ENCODE results near the gene ARHGAP33.

Gene ARHGAP33

GRCh38 chr19:35751839-35752745 is 23.3 kb upstream of the ARHGAP33 start:
- no peaks in the 10 kb centered on the region for H3K9me3 ChIP-seq (ENCODE audit: control insufficient read depth, insufficient read depth, low read length)
- H3K9ac ChIP-seq (ENCODE audit: low read depth, low read length), result no peak overlapping the region
- H3K27ac ChIP-seq (ENCODE audit: low read depth, low read length), result no peak overlapping the region
- H3K4me1 ChIP-seq (ENCODE audit: control insufficient read depth, insufficient read depth, low read length), result peaks cover 7% of the 10 kb centered on the region; the same call in 1 of the 2 replicates
- H3K27me3 ChIP-seq (ENCODE audit: control insufficient read depth, insufficient read depth, low read length), result peaks cover 3% of the 10 kb centered on the region; the same call in 1 of the 2 replicates
- peaks cover 8% of the 10 kb centered on the region; the same call in 1 of the 2 replicates for H3K36me3 ChIP-seq (ENCODE audit: control insufficient read depth, insufficient read depth, low read length)
- no peak overlapping the region for H3K4me3 ChIP-seq (ENCODE audit: low read depth, low read length)

- Histone ChIP-seq H3K4me1 (ENCODE audit: control insufficient read depth, insufficient read depth, low read length) (peaks cover 9% of the 10 kb centered on the region; the same call in 1 of the 2 replicates), H3K4me3 (ENCODE audit: low read depth, low read length) (no peak overlapping the region), H3K27ac (ENCODE audit: low read depth, low read length) (no peak overlapping the region), H3K9ac (ENCODE audit: low read depth, low read length) (no peak overlapping the region), H3K9me3 (ENCODE audit: control insufficient read depth, insufficient read depth, low read length) (no peaks in the 10 kb centered on the region), H3K36me3 (ENCODE audit: control insufficient read depth, insufficient read depth, low read length) (peaks cover 8% of the 10 kb centered on the region; the same call in 1 of the 2 replicates), H3K27me3 (ENCODE audit: control insufficient read depth, insufficient read depth, low read length) (peaks cover 3% of the 10 kb centered on the region; the same call in 1 of the 2 replicates)
Measured at GRCh38 chr19:35752746-35753350, 22.5 kb upstream of the ARHGAP33 start.

- no peak overlapping the region for H3K4me3 ChIP-seq (ENCODE audit: low read depth, low read length)
- H3K36me3 ChIP-seq (ENCODE audit: control insufficient read depth, insufficient read depth, low read length), result peaks cover 8% of the 10 kb centered on the region; the same call in 1 of the 2 replicates
- H3K4me1 ChIP-seq (ENCODE audit: control insufficient read depth, insufficient read depth, low read length), result peaks cover 9% of the 10 kb centered on the region; the same call in 1 of the 2 replicates
- no peaks in the 10 kb centered on the region for H3K9me3 ChIP-seq (ENCODE audit: control insufficient read depth, insufficient read depth, low read length)
- peaks cover 3% of the 10 kb centered on the region; the same call in 1 of the 2 replicates for H3K27me3 ChIP-seq (ENCODE audit: control insufficient read depth, insufficient read depth, low read length)
- H3K9ac ChIP-seq (ENCODE audit: low read depth, low read length), result no peak overlapping the region
- H3K27ac ChIP-seq (ENCODE audit: low read depth, low read length), result no peak overlapping the region
Measured at GRCh38 chr19:35753634-35754369, 21.6 kb upstream of the ARHGAP33 start.

- Histone ChIP-seq H3K36me3 (ENCODE audit: control insufficient read depth, insufficient read depth, low read length) (peaks cover 8% of the 10 kb centered on the region; the same call in 1 of the 2 replicates), H3K9me3 (ENCODE audit: control insufficient read depth, insufficient read depth, low read length) (no peaks in the 10 kb centered on the region), H3K9ac (ENCODE audit: low read depth, low read length) (no peak overlapping the region), H3K4me1 (ENCODE audit: control insufficient read depth, insufficient read depth, low read length) (peaks cover 9% of the 10 kb centered on the region; the same call in 1 of the 2 replicates), H3K27ac (ENCODE audit: low read depth, low read length) (no peak overlapping the region), H3K27me3 (ENCODE audit: control insufficient read depth, insufficient read depth, low read length) (peaks cover 3% of the 10 kb centered on the region; the same call in 1 of the 2 replicates), H3K4me3 (ENCODE audit: low read depth, low read length) (no peak overlapping the region)
Measured at GRCh38 chr19:35754370-35755130, 20.8 kb upstream of the ARHGAP33 start.

GRCh38 chr19:35755131-35755549 is 20.2 kb upstream of the ARHGAP33 start:
- H3K27me3 ChIP-seq (ENCODE audit: control insufficient read depth, insufficient read depth, low read length), result peaks cover 3% of the 10 kb centered on the region; the same call in 1 of the 2 replicates
- H3K27ac ChIP-seq (ENCODE audit: low read depth, low read length), result no peak overlapping the region
- no peak overlapping the region for H3K9ac ChIP-seq (ENCODE audit: low read depth, low read length)
- H3K4me3 ChIP-seq (ENCODE audit: low read depth, low read length), result peak overlapping the region; percentile 64
- no peaks in the 10 kb centered on the region for H3K9me3 ChIP-seq (ENCODE audit: control insufficient read depth, insufficient read depth, low read length)
- peaks cover 14% of the 10 kb centered on the region; the same call in 1 of the 2 replicates for H3K36me3 ChIP-seq (ENCODE audit: control insufficient read depth, insufficient read depth, low read length)
- H3K4me1 ChIP-seq (ENCODE audit: control insufficient read depth, insufficient read depth, low read length), result peaks cover 9% of the 10 kb centered on the region; the same call in 1 of the 2 replicates

GRCh38 chr19:35755550-35756376 is 19.6 kb upstream of the ARHGAP33 start:
- Histone ChIP-seq H3K36me3 (ENCODE audit: control insufficient read depth, insufficient read depth, low read length) (peaks cover 17% of the 10 kb centered on the region; the same call in 1 of the 2 replicates), H3K27me3 (ENCODE audit: control insufficient read depth, insufficient read depth, low read length) (peaks cover 3% of the 10 kb centered on the region; the same call in 1 of the 2 replicates), H3K4me3 (ENCODE audit: low read depth, low read length) (peak overlapping the region; percentile 64), H3K9ac (ENCODE audit: low read depth, low read length) (no peak overlapping the region), H3K4me1 (ENCODE audit: control insufficient read depth, insufficient read depth, low read length) (peaks cover 9% of the 10 kb centered on the region; the same call in 1 of the 2 replicates), H3K9me3 (ENCODE audit: control insufficient read depth, insufficient read depth, low read length) (no peaks in the 10 kb centered on the region), H3K27ac (ENCODE audit: low read depth, low read length) (no peak overlapping the region)

GRCh38 chr19:35756377-35757230 is 18.8 kb upstream of the ARHGAP33 start, which contains the start of gene HSPB6:
Gene HSPB6 (minus strand): TSS chr19:35757029. CDS start chr19:35757008, 21 bp downstream.
- no peaks in the 10 kb centered on the region for H3K9me3 ChIP-seq (ENCODE audit: control insufficient read depth, insufficient read depth, low read length)
- peak within 1 kb of the TSS; percentile 85 for H3K27ac ChIP-seq (ENCODE audit: low read depth, low read length)
- H3K9ac ChIP-seq (ENCODE audit: low read depth, low read length), result peak within 1 kb of the TSS; percentile 28
- peaks cover 3% of the 10 kb centered on the region; the same call in 1 of the 2 replicates for H3K27me3 ChIP-seq (ENCODE audit: control insufficient read depth, insufficient read depth, low read length)
- peak within 1 kb of the TSS; percentile 98 for H3K4me3 ChIP-seq (ENCODE audit: low read depth, low read length)
- H3K4me1 ChIP-seq (ENCODE audit: control insufficient read depth, insufficient read depth, low read length), result peaks cover 9% of the 10 kb centered on the region; the same call in 1 of the 2 replicates
- peaks cover 21% of the 10 kb centered on the region; the same call in 1 of the 2 replicates for H3K36me3 ChIP-seq (ENCODE audit: control insufficient read depth, insufficient read depth, low read length)

- H3K9me3 ChIP-seq (ENCODE audit: control insufficient read depth, insufficient read depth, low read length), result no peaks in the 10 kb centered on the region
- peaks cover 9% of the 10 kb centered on the region; the same call in 1 of the 2 replicates for H3K4me1 ChIP-seq (ENCODE audit: control insufficient read depth, insufficient read depth, low read length)
- peak overlapping the region; percentile 28 for H3K9ac ChIP-seq (ENCODE audit: low read depth, low read length)
- peaks cover 3% of the 10 kb centered on the region; the same call in 1 of the 2 replicates for H3K27me3 ChIP-seq (ENCODE audit: control insufficient read depth, insufficient read depth, low read length)
- peaks cover 27% of the 10 kb centered on the region for H3K36me3 ChIP-seq (ENCODE audit: control insufficient read depth, insufficient read depth, low read length)
- H3K4me3 ChIP-seq (ENCODE audit: low read depth, low read length), result peak overlapping the region; percentile 98
- peak overlapping the region; percentile 85 for H3K27ac ChIP-seq (ENCODE audit: low read depth, low read length)
Measured at GRCh38 chr19:35757231-35757748, 18.1 kb upstream of the ARHGAP33 start.

Data from HUES48 (cell line).